CD14-positive monocyte (primary cell): ENCODE data around the gene TBCC. TPM values are rescaled to one million over a fixed set of nuclear protein-coding genes. Genes with fewer than 3 reads are reported as not detected.

Experiments
- DNase-seq, 3 donors: peaks; one replicate each; pipeline ENCODE4 v3.0.0-alpha.2; 2011 to 2022
- H2AFZ ChIP-seq: 2 replicates; pipeline ENCODE4 v1.6.0; 2012; ENCODE audit warnings: mild to moderate bottlenecking, low read depth, low read length, inconsistent platforms; ENCODE audit not compliant: insufficient read depth, poor library complexity, severe bottlenecking
- H3K27ac ChIP-seq, 2 donors: 1 replicate in 1 of 2; 2 replicates in 1 of 2; pipeline ENCODE4 v1.5.1; 2012 to 2013; ENCODE audit warnings: low read length in 2 of 2, control low read depth in 1 of 2, inconsistent platforms in 1 of 2, low read depth in 1 of 2, mild to moderate bottlenecking in 1 of 2
- H3K27me3 ChIP-seq, 2 donors: one replicate each; pipeline versions ENCODE4 v1.6.0 to v1.6.1; 2011 to 2013; ENCODE audit warnings: low read length in 2 of 2; ENCODE audit not compliant: control insufficient read depth in 2 of 2, insufficient read depth in 2 of 2
- H3K36me3 ChIP-seq, 2 donors: replicated peaks in 1 of 2; 1 replicate in 1 of 2; 2 replicates in 1 of 2; pipeline versions ENCODE4 v1.5.1 to v1.6.1; 2012 to 2013; ENCODE audit warnings: low read length in 2 of 2, control low read depth in 1 of 2, inconsistent platforms in 1 of 2, mild to moderate bottlenecking in 1 of 2; ENCODE audit not compliant: insufficient read depth in 2 of 2, control insufficient read depth in 1 of 2
- H3K4me1 ChIP-seq, 2 donors: 1 replicate in 1 of 2; 2 replicates in 1 of 2; pipeline versions ENCODE4 v1.5.1 to v1.6.1; 2012 to 2013; ENCODE audit warnings: low read length in 2 of 2, control low read depth in 1 of 2, inconsistent platforms in 1 of 2, mild to moderate bottlenecking in 1 of 2, moderate library complexity in 1 of 2; ENCODE audit not compliant: insufficient read depth in 2 of 2, control insufficient read depth in 1 of 2
- H3K4me2 ChIP-seq: replicated peaks from 2 replicates; pipeline ENCODE3; 2012; ENCODE audit warnings: low read length, moderate library complexity, mild to moderate bottlenecking; ENCODE audit not compliant: poor library complexity, severe bottlenecking; ENCODE audit errors: extremely low read depth
- H3K4me3 ChIP-seq, 3 experiments: fragments of 200-600 bp in 1 of 3; sonication (generic) in 1 of 3; replicated peaks in 1 of 3; 1 replicate in 2 of 3; 2 replicates in 1 of 3; pipeline ENCODE4 v1.5.1; 2011 to 2013; ENCODE audit warnings: low read length in 3 of 3, mild to moderate bottlenecking in 3 of 3, control low read depth in 2 of 3, low read depth in 2 of 3, inconsistent platforms in 1 of 3, moderate library complexity in 1 of 3
- H3K79me2 ChIP-seq: 2 replicates; pipeline ENCODE4 v1.6.0; 2012; ENCODE audit warnings: mild to moderate bottlenecking, control low read depth, inconsistent platforms, low read length, moderate library complexity; ENCODE audit not compliant: insufficient read depth
- H3K9ac ChIP-seq: 2 replicates; pipeline ENCODE4 v1.6.0; 2017; ENCODE audit warnings: low read length, mild to moderate bottlenecking; ENCODE audit not compliant: insufficient read depth, poor library complexity, severe bottlenecking
- H3K9me3 ChIP-seq, 2 donors: replicated peaks in 1 of 2; 1 replicate in 1 of 2; 2 replicates in 1 of 2; pipeline versions ENCODE4 v1.5.1 to v1.6.1; 2012 to 2013; ENCODE audit warnings: low read length in 2 of 2, control low read depth in 1 of 2; ENCODE audit not compliant: control insufficient read depth in 1 of 2, insufficient read depth in 1 of 2
- H4K20me1 ChIP-seq: 2 replicates; pipeline ENCODE4 v1.6.0; 2012; ENCODE audit warnings: mild to moderate bottlenecking, low read length, control low read depth, moderate library complexity; ENCODE audit not compliant: insufficient read depth
- H3K27ac Mint-ChIP-seq, 7 donors: one replicate each; pipeline ENCODE4 v1.8.0; 2020; ENCODE audit warnings: mild to moderate bottlenecking in 7 of 7, mixed read lengths in 7 of 7, moderate library complexity in 6 of 7, inconsistent platforms in 2 of 7
- H3K27me3 Mint-ChIP-seq, 3 donors: one replicate each; pipeline ENCODE4 v1.8.0; 2021 to 2022; ENCODE audit warnings: low read depth in 3 of 3, mild to moderate bottlenecking in 3 of 3, mixed read lengths in 3 of 3, moderate library complexity in 3 of 3, inconsistent platforms in 1 of 3
- H3K36me3 Mint-ChIP-seq, 2 donors: one replicate each; pipeline ENCODE4 v1.8.0; 2020; ENCODE audit warnings: mixed read lengths in 2 of 2, inconsistent platforms in 1 of 2, mild to moderate bottlenecking in 1 of 2
- H3K4me1 Mint-ChIP-seq: one replicate; pipeline ENCODE4 v1.8.0; 2020; ENCODE audit warnings: mild to moderate bottlenecking, mixed read lengths
- H3K4me3 Mint-ChIP-seq, 2 donors: one replicate each; pipeline ENCODE4 v1.8.0; 2020; ENCODE audit warnings: mild to moderate bottlenecking in 2 of 2, mixed read lengths in 2 of 2, moderate library complexity in 1 of 2
- H3K9me3 Mint-ChIP-seq, 7 donors: one replicate each; pipeline ENCODE4 v1.8.0; 2020 to 2022; ENCODE audit warnings: mixed read lengths in 7 of 7, mild to moderate bottlenecking in 6 of 7, moderate library complexity in 6 of 7, inconsistent platforms in 2 of 7
- WGBS: methylation state at CpG from one replicate; pipeline ENCODE4 v1.1.5; 2013; ENCODE audit warnings: missing lambda C conversion rate; ENCODE audit not compliant: insufficient coverage; 5-methylcytosine and 5-hydroxymethylcytosine counted together
- intact Hi-C, 2 donors: fragments of 100-400 bp; cut with micrococcal nuclease; formaldehyde crosslinking; loops; one replicate each; pipeline versions ENCODE4 v1.15.0 to v1.15.1; 2023
- polyA plus RNA-seq, 3 donors: library from polyadenylated mRNA; depleted of rRNA in 1 of 3; unstranded in 2 of 3; stranded (reverse) in 1 of 3; fragments of 300-500 nt in 2 of 3; fragments of >200 nt in 1 of 3; fragmentation: Illumina TruSeq in 2 of 3; gene quantifications; 1 replicate in 2 of 3; 2 replicates in 1 of 3; pipeline ENCODE4 v1.2.3, GENCODE V29; 2012 to 2021
- TF ChIP-seq, protein P1 (sequence below): fragments of 200-600 bp; IDR thresholded peaks from one replicate; pipeline ENCODE4 v1.8.0; 2022; ENCODE audit warnings: antibody characterized with exemption, mild to moderate bottlenecking

Gene TBCC
- polyA plus RNA-seq, 3 donors: 19.3 to 31.3 (median 30.7) TPM

DNA sequence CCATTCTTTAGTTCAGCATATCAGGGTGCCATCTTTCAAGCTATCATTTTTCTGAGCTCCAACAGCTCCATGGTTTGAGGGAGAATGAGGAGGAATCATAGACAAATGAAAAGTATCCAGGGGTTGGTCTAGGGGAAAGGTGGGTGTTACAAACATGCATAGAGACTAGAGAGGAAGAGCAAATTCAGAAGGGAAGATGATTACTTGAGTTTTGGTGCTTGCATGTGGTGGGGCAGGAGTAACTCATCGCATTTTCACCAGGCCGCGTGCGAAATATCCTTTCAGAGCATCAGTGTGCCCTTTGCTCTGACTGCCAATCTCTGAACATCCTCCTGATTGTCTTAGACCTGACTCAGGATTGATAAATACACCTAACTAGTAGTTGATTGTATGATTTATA is 28.3 kb upstream of the TBCC start:
- Histone ChIP-seq H3K27me3 (peaks cover 0 to 5% of the 10 kb centered on the region in 2 donors), H3K4me3 (peak overlapping the region in 2 of 3 experiments; percentile 71 to 78), H3K9ac (peak overlapping the region; percentile 74), H3K4me2 (peak overlapping the region; percentile 83), H3K27ac (peak overlapping the region; percentile 86 to 97), H3K9me3 (no peaks in the 10 kb centered on the region), H3K4me1 (peaks cover 32 to 49% of the 10 kb centered on the region in 2 donors), H3K36me3 (no peaks in the 10 kb centered on the region), H3K79me2 (no peaks in the 10 kb centered on the region), H4K20me1 (no peaks in the 10 kb centered on the region), H2AFZ (peak overlapping the region; percentile 6)
- Mint-ChIP-seq H3K4me3 (peak overlapping the region; percentile 82 to 89), H3K4me1 (peaks cover 56% of the 10 kb centered on the region), H3K36me3 (peaks cover 0 to 17% of the 10 kb centered on the region in 2 donors), H3K27ac (peak overlapping the region; percentile 95 to 99 (median 98)), H3K27me3 (peaks cover 9 to 14% (median 10%) of the 10 kb centered on the region in 3 donors), H3K9me3 (peaks cover 0 to 2% (median 0%) of the 10 kb centered on the region in 7 donors)
- no CpG with 5 or more reads among the region's 4 CpGs for WGBS
- TF ChIP-seq, protein P1, sequence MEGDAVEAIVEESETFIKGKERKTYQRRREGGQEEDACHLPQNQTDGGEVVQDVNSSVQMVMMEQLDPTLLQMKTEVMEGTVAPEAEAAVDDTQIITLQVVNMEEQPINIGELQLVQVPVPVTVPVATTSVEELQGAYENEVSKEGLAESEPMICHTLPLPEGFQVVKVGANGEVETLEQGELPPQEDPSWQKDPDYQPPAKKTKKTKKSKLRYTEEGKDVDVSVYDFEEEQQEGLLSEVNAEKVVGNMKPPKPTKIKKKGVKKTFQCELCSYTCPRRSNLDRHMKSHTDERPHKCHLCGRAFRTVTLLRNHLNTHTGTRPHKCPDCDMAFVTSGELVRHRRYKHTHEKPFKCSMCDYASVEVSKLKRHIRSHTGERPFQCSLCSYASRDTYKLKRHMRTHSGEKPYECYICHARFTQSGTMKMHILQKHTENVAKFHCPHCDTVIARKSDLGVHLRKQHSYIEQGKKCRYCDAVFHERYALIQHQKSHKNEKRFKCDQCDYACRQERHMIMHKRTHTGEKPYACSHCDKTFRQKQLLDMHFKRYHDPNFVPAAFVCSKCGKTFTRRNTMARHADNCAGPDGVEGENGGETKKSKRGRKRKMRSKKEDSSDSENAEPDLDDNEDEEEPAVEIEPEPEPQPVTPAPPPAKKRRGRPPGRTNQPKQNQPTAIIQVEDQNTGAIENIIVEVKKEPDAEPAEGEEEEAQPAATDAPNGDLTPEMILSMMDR: no peak
- intact Hi-C loops: no loop called here
- DNase-seq: no peak

DNA sequence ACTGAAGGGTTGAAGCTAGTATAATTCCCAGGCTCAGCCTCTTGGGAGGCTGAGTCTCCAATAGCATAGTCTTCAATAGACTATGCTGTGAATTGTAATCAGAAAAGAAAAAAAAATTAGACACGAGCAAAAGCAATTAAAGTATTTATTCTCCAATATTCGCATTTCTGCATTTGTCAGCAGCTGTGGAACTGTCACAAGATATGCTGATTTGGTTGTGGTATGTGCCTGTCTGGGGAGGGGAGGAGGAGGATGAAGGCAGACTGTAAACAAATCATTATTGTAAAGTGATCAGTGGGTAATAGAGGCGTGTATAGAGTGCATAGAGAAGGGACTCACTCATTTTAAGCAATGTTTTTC is 25.8 kb upstream of the TBCC start:
- no CpG with 5 or more reads among the region's 3 CpGs for WGBS
- Mint-ChIP-seq H3K36me3 (peaks cover 3 to 32% of the 10 kb centered on the region in 2 donors), H3K27me3 (peaks cover 9 to 14% (median 10%) of the 10 kb centered on the region in 3 donors), H3K27ac (peak overlapping the region in 3 of 7 donors; percentile 52 to 67 (median 56)), H3K9me3 (no peaks in the 10 kb centered on the region), H3K4me1 (peaks cover 46% of the 10 kb centered on the region), H3K4me3 (peak overlapping the region; percentile 0 to 89)
- no peak for DNase-seq
- H3K9ac ChIP-seq: no peak overlapping the region
- no peak overlapping the region for H3K27ac ChIP-seq
- H3K27me3 ChIP-seq: peaks cover 0 to 5% of the 10 kb centered on the region in 2 donors
- no peaks in the 10 kb centered on the region for H4K20me1 ChIP-seq
- H3K79me2 ChIP-seq: no peaks in the 10 kb centered on the region
- TF ChIP-seq, protein P1: no peak
- no peak overlapping the region for H3K4me3 ChIP-seq
- intact Hi-C loops: no loop called here
- H3K9me3 ChIP-seq: no peaks in the 10 kb centered on the region
- peaks cover 32 to 40% of the 10 kb centered on the region in 2 donors for H3K4me1 ChIP-seq
- H2AFZ ChIP-seq: no peak overlapping the region
- H3K4me2 ChIP-seq: no peak overlapping the region
- no peaks in the 10 kb centered on the region for H3K36me3 ChIP-seq
